AG08395 (cell line): ENCODE measurements around the gene ENO2.
A peak's percentile ranks its signal among the peaks of the same experiment; 100 is the strongest.

Source experiments
- DNase-seq: peaks from one replicate; pipeline ENCODE4 v3.0.0; 2012; ENCODE audit warnings: mixed read lengths, low spot score

ENO2 gene

GRCh38 chr12:6932766-6933165 lies 18.4 kb downstream of the ENO2 start:
- DNase-seq: no peak

GRCh38 chr12:6934110-6934509 lies 19.7 kb downstream of the ENO2 start:
- no peak for DNase-seq

GRCh38 chr12:6935371-6936193 lies 21.2 kb downstream of the ENO2 start:
- no peak for DNase-seq

- no peak for DNase-seq
Measured at GRCh38 chr12:6936194-6936635, 21.8 kb downstream of the ENO2 start.

- no peak for DNase-seq
Measured at GRCh38 chr12:6936636-6937480, 22.5 kb downstream of the ENO2 start.

GRCh38 chr12:6937481-6938352 lies 23.3 kb downstream of the ENO2 start:
- peak; percentile 85 for DNase-seq

- DNase-seq: no peak
Measured at GRCh38 chr12:6938353-6939190, 24.2 kb downstream of the ENO2 start.

GRCh38 chr12:6939191-6939540 lies 24.8 kb downstream of the ENO2 start:
- DNase-seq: no peak

GRCh38 chr12:6941267-6941666 lies 26.9 kb downstream of the ENO2 start:
- DNase-seq: no peak

GRCh38 chr12:6941782-6942181 lies 27.4 kb downstream of the ENO2 start:
- DNase-seq: no peak

- DNase-seq: no peak
Measured at GRCh38 chr12:6942331-6942665, 27.9 kb downstream of the ENO2 start.

- peak; percentile 93 for DNase-seq
Measured at GRCh38 chr12:6943389-6943721, 29.0 kb downstream of the ENO2 start.

GRCh38 chr12:6943722-6944380 lies 29.5 kb downstream of the ENO2 start, which contains the start of the genes C12orf57 and RNU7-1:
TSS of gene C12orf57 (plus strand) at chr12:6944022. CDS start at chr12:6944122, 100 bp downstream.
TSS of gene RNU7-1 (plus strand) at chr12:6943816.
- peak; percentile 69 for DNase-seq

- peak; percentile 93 for DNase-seq
Measured at GRCh38 chr12:6944381-6945186, 30.2 kb downstream of the ENO2 start.

- DNase-seq: no peak
Measured at GRCh38 chr12:6945613-6946012, 31.2 kb downstream of the ENO2 start.

- DNase-seq: no peak
Measured at GRCh38 chr12:6946033-6946919, 31.9 kb downstream of the ENO2 start.

- no peak for DNase-seq
Measured at GRCh38 chr12:6946920-6947374, 32.6 kb downstream of the ENO2 start.

- DNase-seq: no peak
Measured at GRCh38 chr12:6947615-6948014, 33.2 kb downstream of the ENO2 start.
